Glomerular visceral epithelial cell (primary cell): ENCODE results near the gene OSBPL1A.

Experiments
- DNase-seq: peaks from one replicate; pipeline ENCODE4 v3.0.0-alpha.2; 2016; ENCODE audit errors: extremely low spot score

Gene OSBPL1A

GRCh38 chr18:24341361-24341760 is 56.3 kb downstream of the OSBPL1A start:
- no peak for DNase-seq

DNA sequence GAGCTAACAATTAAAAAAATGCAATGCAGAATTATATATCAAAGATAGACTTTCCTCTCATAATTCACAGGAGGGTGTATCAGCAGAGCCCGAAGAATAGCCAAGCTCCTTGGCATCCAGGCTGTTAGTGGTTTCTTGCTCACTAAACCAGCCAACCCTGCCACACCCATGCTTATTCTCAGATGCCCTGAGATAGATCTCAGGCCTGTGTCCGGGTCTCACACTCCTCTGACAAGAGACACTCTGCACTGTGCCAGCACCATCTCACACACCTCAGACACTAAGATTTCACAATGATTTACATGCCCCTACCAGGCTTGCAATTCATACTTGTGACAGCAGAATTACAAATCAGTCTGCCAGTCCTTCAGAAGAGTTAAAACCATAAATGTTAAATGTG is 64.5 kb downstream of the OSBPL1A start:
- DNase-seq, result no peak

- no peak for DNase-seq
These were observed 71.4 kb downstream of the OSBPL1A start for GRCh38 chr18:24326211-24326610.

DNA sequence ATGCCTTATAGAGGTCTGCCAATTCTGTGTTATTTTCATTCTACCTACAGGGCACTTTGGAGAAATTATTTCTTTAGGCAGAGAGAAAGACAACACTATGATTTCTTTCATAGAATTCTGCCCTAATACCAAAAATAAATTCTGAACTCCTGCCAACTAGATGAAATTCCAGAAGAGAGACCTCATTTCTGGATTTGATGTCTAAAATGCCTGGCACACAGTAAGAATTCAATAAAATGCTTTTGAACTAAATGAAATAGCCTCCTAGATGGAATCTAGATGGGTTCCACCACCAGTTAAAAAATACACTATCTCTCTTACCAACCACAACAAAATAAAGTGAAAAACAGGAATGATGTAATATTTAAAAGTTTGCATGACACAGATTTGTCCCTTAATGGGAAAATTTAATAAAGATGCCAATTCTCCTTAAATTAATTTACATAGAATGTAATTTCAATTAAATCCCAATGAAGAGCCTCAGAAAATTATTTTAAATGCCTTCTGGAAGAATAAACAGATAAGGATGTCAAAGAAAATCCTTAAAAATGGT is 75.0 kb downstream of the OSBPL1A start:
- DNase-seq, result peak; percentile 8

GRCh38 chr18:24321071-24321470 is 76.6 kb downstream of the OSBPL1A start:
- DNase-seq, result no peak

- no peak for DNase-seq
These were observed 77.9 kb downstream of the OSBPL1A start for GRCh38 chr18:24319757-24320156.

- DNase-seq, result no peak
These were observed 80.3 kb downstream of the OSBPL1A start for GRCh38 chr18:24317370-24317769.

- DNase-seq, result peak; percentile 5
These were observed 82.5 kb downstream of the OSBPL1A start for GRCh38 chr18:24315170-24315569.

DNA sequence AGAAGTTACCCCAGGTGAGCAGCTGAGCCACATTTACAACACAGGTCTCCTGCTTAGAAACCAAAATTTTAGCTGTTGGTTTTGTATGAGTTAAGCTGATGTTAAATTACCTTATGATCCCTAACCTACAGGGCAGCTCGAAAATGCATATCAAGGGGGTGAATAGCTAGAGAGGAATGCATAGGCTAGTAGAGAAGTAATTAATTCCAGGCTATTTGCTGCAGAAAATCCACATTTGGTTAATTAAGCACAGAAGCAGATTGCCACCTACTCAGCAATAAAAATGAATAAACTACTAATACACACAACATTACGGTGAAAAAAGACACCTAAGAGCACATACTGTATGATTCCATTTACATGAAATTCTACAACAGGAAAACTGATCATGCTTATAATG is 91.4 kb downstream of the OSBPL1A start:
- no peak for DNase-seq

DNA sequence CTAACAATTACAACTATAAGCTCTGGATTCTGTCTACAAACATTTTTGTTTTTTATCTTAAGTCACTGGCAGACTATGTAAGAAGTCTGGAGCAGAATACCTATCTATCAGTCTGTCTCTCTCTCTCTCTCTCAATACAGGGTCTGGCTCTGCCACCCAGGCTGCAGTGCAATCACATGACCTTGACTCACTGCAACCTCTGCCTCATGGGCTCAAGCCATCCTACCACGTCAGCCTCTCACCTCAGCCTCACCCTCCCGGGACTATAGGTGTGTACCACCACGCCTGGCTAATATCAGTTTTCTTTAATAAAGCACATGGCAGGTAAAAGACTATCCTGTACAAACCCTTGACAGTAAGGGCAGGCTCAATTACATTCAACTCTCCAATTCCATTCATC is 96.9 kb downstream of the OSBPL1A start:
- no peak for DNase-seq

DNA sequence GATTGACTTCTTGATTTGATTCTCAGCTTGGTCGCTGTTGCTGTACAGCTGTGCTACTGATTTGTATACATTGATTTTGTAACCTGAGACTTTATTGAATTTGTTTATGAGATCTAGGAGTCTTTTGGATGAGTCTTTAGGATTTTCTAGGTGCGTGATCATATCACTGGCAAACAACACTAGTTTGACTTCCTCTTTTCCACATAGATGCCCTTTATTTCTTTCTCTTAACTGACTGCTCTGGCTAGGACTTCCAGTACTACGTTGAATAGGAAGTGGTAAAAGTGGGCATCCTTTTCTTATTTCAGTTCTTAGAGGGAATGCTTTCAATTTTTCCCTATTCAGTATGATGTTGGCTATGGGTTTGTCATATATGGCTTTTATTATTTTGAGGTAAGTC is 101.3 kb downstream of the OSBPL1A start:
- no peak for DNase-seq

DNA sequence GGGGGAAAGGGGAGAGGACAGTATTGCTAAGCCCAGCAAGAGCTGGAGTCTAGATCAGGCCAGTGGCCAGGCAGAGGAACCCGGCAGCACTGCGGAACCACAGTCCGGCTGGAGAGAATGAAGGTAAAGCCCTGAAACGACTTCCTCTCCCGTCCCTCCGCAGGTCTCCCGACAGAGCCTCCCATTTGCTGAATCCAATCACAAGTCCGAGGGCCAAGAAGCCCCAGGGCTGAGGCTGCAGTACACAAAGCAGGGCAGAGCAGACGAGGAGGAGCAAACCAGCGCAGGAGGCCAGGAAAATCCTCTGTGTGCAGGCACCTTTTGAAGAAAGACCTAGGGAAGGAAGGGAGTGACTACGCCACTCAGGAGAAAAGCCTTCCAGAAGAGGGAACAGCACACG is 104.4 kb downstream of the OSBPL1A start:
- DNase-seq, result no peak

DNA sequence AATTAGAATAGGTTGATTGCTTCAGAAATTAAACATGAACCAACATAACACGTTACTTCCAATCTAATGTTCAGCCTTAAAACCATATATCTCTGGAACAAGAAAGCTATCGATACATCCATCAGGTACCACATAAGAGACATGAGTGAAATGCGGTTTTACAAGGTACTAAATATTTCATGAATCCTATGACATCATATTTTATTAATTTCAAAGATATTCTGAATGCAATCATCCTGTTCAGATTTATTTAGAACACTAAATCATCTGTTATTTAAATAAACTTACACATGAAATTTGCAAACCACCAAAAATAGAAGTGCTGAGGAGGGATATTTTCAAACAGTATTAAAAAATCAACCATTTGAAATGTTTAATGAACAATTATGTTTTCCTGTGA is 119.0 kb downstream of the OSBPL1A start:
- no peak for DNase-seq

DNA sequence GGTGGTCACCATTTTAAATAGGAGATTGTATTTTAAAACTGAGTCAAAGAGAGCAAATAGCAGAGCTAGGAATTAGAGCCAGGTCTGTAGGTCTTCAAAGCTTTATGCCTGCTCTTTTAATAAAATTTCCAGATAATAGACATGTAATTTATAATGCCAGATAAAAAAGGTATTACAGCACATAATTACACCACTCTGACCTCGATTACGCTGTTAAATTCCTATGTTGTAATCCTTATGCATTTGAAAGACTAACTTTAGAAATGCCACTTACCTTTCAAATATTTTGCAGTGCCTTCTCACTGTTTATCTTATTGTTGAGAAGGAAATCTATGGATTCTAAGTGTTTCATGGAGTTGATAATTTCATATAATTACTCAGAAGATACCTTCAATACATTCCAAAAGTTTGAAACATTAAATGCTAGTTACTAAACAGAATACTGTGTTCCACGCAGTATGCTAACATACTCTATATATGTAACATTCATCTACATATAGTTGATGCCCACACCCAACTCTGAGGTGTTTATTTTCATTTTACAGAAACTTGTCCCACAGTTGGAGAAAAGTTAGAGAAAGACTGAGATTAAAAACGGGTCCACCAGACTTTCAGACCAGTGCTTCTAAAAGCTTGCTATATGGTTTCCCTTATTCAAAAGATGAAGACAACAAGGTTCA is 120.0 kb downstream of the OSBPL1A start:
- no peak for DNase-seq

- DNase-seq, result no peak
These were observed 120.6 kb downstream of the OSBPL1A start for GRCh38 chr18:24276994-24277393.

GRCh38 chr18:24274837-24275236 is 122.8 kb downstream of the OSBPL1A start:
- DNase-seq, result no peak

DNA sequence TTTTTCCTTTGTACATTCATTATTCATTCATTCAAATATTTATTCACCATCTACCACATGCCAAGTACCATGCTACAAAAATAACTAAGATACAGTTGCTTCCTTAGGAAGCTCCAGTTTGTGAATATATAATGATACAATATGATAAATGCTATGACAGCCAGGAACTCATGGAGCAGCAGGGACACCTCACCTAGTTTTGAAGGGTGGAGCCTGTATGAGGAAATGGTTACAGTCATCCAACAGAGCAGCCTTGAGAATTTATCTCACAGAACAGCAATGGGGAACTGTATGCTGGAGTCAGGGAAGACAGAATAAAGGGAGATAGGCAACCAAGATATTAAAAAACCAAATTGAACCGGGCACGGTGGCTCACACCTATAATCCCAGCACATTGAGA is 124.0 kb downstream of the OSBPL1A start:
- no peak for DNase-seq

DNA sequence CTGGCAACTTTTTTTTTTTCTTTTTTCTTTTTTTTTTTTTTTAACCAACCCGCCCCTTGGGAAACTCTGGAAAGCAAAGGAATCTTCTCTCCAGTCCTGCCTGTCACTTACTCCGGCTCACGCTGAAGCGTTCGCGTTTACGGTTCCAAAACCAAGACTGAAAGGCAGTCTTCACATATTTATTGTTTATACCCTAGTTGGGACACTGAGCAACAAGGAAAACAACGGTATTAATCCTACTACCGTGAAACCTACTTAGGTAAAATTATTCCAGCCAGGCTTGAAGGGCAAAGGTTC is 125.4 kb downstream of the OSBPL1A start:
- DNase-seq, result no peak

- peak; percentile 88 for DNase-seq
These were observed 126.0 kb downstream of the OSBPL1A start for GRCh38 chr18:24271381-24272228.

- peak; percentile 49 for DNase-seq
These were observed 126.7 kb downstream of the OSBPL1A start for GRCh38 chr18:24270937-24271380.

- no peak for DNase-seq
These were observed 127.2 kb downstream of the OSBPL1A start for GRCh38 chr18:24270358-24270936.

GRCh38 chr18:24268784-24269550 is 128.7 kb downstream of the OSBPL1A start:
- DNase-seq, result no peak
